ENCODE measurements around the gene TMEM183A. TPM values are rescaled to one million over a fixed set of nuclear protein-coding genes. Genes with fewer than 3 reads are reported as not detected.

The TMEM183A gene
- 115 TPM for total RNA-seq

GRCh38 chr1:203006948-203007871 is at the start of gene TMEM183A:
Gene TMEM183A, plus strand, starts transcription at chr1:203007374. Its CDS starts 92 bp downstream, at chr1:203007466.

GRCh38 chr1:202957733-202958543 is 49.2 kb upstream of the TMEM183A start, which contains the start of gene ADIPOR1:
Gene ADIPOR1, minus strand, starts transcription at chr1:202958312. Its CDS starts 7,242 bp downstream, at chr1:202951070.

GRCh38 chr1:203026031-203026665 is 19.0 kb downstream of the TMEM183A start, which contains the start of gene PPFIA4:
Gene PPFIA4, plus strand, starts transcription at chr1:203026491. Its CDS starts 12,518 bp downstream, at chr1:203039009.

Other genes with a start within 250 kb of the TMEM183A start
- gene KDM5B, start 199.0 kb upstream of the TMEM183A start, total RNA-seq: 319 TPM
- gene PCAT6, start 196.4 kb upstream of the TMEM183A start, total RNA-seq: not detected
- gene RABIF, start 118.2 kb upstream of the TMEM183A start, total RNA-seq: 15.3 TPM
- 35.1 TPM for gene KLHL12, start 80.1 kb upstream of the TMEM183A start, total RNA-seq
- gene ADIPOR1, start 49.1 kb upstream of the TMEM183A start, total RNA-seq: 39.1 TPM
- gene CYB5R1, start 40.1 kb upstream of the TMEM183A start, total RNA-seq: 25.7 TPM
- 44.1 TPM for gene PPFIA4, start 19.1 kb downstream of the TMEM183A start, total RNA-seq
- gene MYOG, start 78.6 kb downstream of the TMEM183A start, total RNA-seq: not detected
- gene ADORA1, start 120.4 kb downstream of the TMEM183A start, total RNA-seq: 21.9 TPM
- gene MYBPH, start 168.5 kb downstream of the TMEM183A start, total RNA-seq: not detected
- 0.63 TPM for gene CHI3L1, start 179.3 kb downstream of the TMEM183A start, total RNA-seq
- not detected for gene CHIT1, start 222.3 kb downstream of the TMEM183A start, total RNA-seq

Measured in parietal lobe (tissue), 1 donor.